Stimulated activated CD4-positive, alpha-beta T cell treated with anti-CD3 and anti-CD28 coated beads, Interleukin-15, amount 100 ng/mL, for 48 hours (primary cell): ENCODE measurements around the gene REPIN1.
"Not testable (repeated sequence)": the region's sequence is repeated elsewhere in the genome, so short reads cannot be mapped to it uniquely, and the experiment has no call there.

Source experiments
- DNase-seq, 2 donors: peaks; one replicate each; pipeline ENCODE4 v3.0.0-alpha.2; 2020; ENCODE audit warnings: low read depth in 2 of 2

REPIN1 gene

DNA sequence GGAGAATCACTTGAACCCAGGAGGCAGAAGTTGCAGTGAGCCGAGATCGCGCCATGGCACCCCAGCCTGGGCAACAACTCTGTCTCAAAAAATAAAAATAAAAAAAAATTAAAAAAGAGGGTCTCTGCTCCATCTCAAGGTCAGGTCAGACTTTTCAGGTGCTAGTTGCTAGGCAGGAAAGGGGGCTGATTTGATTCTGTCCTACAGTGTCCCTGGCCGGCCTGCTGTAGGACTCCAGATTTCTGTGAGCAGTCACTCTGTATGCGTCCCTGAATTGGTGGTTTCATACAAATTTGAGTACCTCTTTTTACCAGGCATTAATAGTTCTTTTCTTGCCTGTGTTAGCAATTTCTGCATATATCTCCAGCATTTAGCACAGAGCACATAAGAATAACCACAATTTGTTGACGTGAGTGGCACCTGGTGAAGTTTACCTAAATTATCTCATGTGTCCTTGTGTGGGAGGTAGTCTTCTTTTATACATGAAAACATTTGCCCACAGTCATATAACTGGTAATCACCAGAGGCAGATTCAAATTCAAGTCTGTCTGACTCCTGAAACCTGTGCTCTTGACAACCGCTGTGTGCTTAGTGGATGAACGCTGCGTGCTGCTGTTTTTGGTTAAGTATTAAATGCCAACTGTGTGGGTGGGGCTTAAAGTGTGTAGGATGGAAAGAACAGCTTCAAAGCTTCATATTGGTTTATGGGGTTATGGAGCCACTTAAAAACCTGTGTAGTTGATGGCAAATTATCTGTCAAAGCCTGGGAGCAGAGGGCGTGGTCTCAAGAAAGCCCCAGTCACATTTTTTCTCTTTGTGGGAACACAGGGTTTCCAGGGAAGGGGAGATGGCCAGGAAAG is 7.3 kb downstream of the REPIN1 start:
- DNase-seq = peak in 1 of 2 donors; percentile 32

DNA sequence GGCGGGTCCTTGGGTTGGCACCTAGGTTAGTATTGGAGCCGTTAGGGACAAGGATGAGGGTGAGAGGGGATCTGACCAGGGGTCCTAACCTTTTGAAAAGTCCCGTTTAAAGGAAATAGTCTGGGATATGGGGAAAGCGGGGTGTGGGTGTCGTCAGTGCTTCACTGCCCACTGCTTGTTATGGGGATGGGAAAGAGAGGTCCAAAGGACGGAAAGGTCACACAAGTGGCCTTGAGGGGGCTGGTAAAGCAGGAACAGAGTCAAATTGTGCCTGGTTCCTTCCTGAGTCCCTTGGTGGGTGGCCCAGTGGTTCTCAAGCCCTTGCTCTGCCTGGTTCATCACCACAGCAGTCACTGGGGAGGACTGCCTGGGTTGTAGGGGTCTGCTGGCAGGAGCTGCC is 7.9 kb downstream of the REPIN1 start:
- no peak for DNase-seq

DNA sequence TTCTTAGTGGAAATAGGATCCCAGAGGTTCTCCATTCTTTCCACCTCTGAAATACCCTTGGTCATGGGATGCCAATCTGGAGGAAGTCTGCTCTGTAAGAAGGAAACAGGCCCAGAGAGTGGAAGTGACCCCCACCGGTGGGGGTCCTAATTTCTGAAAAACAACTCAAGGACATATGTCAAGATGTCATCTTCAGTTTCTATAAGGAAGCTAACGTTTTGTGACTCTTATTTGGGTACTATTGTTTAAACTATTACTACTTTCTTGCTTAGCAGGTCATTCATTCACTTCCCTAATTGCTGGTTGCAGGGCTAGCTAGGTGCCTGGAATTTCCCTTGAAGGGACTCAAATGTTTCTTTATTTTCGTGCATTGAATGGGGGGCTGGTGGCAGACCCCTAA is 8.6 kb downstream of the REPIN1 start:
- DNase-seq = no peak

DNA sequence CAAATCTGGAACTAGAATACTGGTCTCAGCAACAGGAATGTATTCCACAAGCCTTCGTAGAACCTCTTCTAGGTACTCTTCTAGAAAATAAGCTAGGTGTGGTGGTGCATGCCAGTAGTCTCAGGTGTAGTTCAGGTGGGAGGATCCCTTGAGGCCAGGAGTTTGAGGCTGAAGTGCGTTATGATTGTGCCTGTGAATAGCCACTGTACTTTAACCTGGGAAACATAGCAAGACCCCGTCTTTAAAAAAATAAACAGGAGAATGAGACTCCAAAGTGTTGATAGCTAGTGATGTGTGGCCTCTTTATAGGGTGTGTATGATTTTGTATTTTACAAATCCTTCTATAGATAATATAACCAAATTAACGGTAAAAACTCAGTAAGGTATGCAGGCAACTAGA is 9.0 kb downstream of the REPIN1 start:
- no peak for DNase-seq

DNA sequence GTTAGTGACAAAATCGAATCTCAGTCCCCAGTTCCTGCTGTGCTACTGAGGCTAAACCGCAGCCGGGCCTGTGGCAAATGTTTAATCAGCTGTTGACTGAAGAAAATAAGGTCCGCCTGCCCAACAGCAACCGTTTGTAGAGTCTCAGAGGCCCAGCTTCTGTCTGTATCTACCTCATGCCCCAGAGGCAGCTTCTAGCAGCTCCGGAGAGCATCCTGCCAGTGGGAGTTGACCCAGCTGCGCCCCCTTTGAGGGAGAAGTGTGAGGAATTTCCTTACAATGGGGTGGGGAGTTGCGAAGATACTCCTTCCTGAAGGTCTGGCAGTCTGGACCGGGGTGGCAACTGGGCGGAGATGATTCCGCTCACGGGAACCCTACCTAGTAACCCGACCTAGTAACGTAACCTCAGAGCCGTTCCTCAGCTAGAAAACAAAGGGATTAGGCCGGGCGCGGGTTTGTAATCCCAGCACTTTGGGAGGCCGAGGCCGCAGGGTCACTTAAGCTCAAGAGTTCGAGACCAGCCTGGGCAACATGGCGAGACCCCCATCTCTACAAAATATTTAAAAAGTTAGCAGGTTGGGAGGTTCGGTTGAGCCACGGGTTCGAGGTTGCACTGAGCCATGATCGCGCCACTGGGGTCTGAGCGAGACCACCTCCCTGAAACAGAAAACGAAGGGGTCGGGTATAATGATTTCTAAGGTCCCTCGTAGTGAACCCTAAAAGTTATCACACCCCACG is 9.7 kb downstream of the REPIN1 start:
- DNase-seq = no peak

GRCh38 chr7:150378853-150379440 is 10.3 kb downstream of the REPIN1 start, which contains the start of gene ZNF775:
Gene ZNF775, plus strand, starts transcription at chr7:150379330. Its CDS starts 9,141 bp downstream, at chr7:150388471.
- DNase-seq = peak; percentile 81 to 93

GRCh38 chr7:150379441-150380379 is 11.1 kb downstream of the REPIN1 start:
- DNase-seq = no peak

DNA sequence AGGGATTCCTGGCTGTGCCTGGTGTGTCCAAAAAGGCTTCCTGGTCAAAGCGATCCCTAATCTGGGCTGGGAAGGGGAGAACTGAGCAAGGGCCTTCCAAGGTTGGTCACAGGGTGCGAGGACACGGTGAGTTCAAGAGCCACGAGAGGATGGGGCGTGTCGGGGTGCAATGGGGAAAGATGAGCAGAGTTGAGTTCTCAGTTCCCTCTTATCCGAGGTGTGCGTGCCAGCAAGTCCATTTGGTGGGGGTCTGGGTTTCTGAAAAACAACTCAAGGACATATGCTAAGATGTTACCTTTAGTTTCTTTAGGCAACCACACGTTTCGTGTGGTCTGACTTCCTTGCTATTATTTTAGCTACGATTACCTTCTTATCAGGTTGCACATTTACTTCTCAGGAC is 11.8 kb downstream of the REPIN1 start:
- no peak for DNase-seq

- DNase-seq = no peak
These were observed 12.5 kb downstream of the REPIN1 start for GRCh38 chr7:150381096-150381495.

- DNase-seq = no peak
These were observed 13.1 kb downstream of the REPIN1 start for GRCh38 chr7:150381785-150382122.

DNA sequence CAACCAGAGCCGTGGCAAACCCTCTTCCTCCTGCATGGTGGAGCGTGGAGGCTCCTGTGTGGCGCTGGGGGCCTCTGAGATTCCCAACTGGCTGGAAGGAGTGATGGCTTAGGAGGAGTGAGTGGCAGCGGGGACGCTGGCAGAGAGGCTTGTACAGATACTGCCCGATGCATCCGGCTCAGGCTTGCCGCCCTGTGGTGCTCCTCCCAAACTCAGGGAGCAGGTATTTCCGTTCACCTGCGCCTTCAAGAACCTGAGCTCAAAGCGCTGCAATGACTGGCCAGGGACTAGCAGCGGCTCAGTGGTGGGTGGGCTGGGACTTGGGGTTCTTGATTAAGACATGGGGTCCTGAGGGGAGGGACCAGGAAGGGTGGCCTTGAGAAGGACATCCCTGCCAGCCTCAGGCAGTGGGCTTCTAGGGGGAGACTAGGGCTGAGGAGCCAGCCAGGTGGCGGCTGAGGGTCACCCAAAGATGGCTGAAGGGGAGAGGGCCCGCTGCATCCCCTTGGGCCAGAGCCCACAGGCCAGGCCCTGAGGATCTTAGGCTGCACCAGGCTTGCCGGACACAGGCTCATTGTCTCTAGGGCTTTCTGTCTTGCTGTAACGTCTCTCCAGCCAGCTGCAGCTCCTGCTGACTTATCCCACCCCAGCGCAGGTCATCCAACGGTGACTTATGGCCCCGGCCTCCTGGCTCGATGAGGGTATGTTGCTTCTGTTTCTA is 13.7 kb downstream of the REPIN1 start:
- DNase-seq = no peak

GRCh38 chr7:150382844-150383225 is 14.2 kb downstream of the REPIN1 start:
- DNase-seq = no peak

- no peak for DNase-seq
These were observed 15.2 kb downstream of the REPIN1 start for GRCh38 chr7:150383710-150384397.

GRCh38 chr7:150384406-150385301 is 16.0 kb downstream of the REPIN1 start:
- no peak for DNase-seq

DNA sequence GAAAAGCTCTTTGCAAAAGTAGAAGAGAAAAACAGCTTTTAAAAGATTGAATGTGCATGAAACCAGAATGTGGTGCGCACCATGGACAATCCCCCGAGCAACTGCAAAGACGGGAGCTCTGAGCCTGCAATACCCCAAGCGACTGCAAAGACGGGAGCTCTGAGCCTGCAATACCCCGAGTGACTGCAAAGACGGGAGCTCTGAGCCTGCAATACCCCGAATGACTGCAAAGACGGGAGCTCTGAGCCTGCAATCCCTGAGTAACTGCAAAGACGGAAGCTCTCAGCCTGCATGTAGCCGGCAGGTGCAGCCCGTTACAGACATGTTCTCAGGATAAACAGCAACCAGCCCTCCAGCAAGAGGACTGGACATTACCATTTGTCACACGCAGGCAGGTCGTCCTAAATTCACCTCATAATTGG is 16.7 kb downstream of the REPIN1 start:
- no peak for DNase-seq

DNA sequence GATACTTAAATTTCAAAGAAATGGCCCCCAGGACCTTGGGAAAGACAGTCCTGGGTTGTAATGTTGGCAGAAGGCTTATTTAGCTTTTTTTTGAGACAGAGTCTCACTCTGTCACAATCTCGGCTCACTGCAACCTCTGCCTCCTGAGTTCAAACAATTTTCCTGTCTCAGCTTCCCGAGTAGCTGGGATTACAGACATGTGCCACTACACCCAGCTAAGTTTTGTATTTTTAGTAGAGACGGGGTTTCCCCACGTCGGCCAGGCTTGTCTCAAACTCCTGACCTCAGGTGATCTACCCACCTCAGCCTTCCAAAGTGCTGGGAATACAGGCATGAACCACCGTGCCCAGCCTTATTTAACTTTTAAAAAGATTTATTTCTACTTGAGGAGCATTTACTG is 17.3 kb downstream of the REPIN1 start:
- DNase-seq = not testable (repeated sequence)

DNA sequence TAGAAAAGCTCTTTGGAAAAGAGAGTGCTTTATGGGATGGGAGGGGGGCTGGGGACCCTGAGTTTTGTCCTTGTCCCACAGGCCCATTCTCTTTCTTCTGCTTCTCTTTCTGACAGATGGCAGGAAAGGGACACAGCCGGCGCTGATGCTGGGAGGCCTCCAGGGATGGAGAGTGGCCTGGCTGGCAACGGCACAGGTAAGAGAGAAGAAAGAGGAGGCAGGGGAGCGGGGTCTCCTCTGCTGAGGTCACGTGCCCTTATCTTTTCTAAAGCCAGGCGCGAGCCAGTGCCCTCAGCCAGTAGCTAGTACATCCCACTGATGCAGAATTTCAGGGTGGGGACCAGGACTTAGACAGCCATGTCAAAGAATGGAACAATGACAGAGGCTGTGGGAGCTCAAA is 19.7 kb downstream of the REPIN1 start:
- DNase-seq = no peak

DNA sequence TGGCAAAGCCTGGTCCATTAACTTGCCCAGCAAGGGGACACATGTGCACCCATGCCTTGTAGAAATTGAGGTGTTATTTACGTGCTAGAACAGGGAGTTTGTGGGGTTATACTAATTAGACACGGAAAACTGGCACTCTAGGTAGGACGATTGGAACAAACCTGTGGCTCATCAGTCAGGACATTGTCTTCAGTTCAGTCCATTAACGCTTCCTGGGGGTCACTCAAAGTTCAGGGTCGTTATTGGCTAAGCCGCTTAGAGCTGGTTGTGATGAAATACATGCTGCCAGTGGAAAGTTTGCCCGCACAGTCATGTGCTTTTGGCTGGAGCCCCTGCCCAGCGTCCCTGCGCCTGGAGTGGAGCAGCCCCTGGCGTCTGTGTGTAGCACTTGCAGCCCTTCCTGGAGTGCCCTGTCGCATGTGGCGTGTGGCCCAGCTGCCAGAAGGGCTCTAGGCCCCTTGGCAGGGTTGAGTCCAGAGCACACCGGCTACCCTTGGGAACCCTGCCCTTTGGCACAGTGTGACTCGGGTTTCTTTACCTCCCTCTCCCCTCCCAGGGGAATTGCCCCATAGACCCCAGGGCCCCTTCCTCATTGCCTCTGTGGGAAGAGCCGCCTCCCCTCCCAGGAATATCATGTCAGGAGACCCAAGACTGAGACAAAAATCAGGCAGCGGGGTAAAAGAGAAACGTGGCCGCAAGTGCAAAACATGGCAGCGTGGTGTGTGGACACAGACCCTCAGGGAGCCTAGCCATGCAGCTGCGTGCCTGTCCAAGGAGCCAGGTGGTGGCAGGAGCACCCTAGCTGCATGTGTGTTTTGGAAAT is 20.3 kb downstream of the REPIN1 start:
- no peak for DNase-seq

- DNase-seq = no peak
These were observed 20.9 kb downstream of the REPIN1 start for GRCh38 chr7:150389532-150389816.
